A549 (cell line): ENCODE results near the gene VPS13A. TPM values are rescaled to one million over a fixed set of nuclear protein-coding genes. Genes with fewer than 3 reads are reported as not detected.

Source experiments
- ATAC-seq, 2 experiments: fragments of 200-7000 bp in 1 of 2; fragments of >200 bp in 1 of 2; cut with Nextera tagmentation in 1 of 2; cut with Tn5 transposase in 1 of 2; 3 replicates each; pipeline versions ENCODE4 v1.8.0 to v1.9.1; 2018 to 2020; ENCODE audit warnings: mild to moderate bottlenecking in 1 of 2, moderate library complexity in 1 of 2
- CTCF ChIA-PET: fragments of 300-600 bp; sonication (Branson Sonifier 250); formaldehyde crosslinking; extraction: SDS; loops from one replicate; lab custom pipeline; 2021; ENCODE audit warnings: antibody characterized with exemption, inconsistent platforms; lab: Yijun Ruan, JAX
- POLR2A ChIA-PET: fragments of 350-600 bp; formaldehyde crosslinking; extraction: SDS; loops from one replicate; lab custom pipeline; 2021; ENCODE audit warnings: antibody characterized with exemption, inconsistent platforms; lab: Yijun Ruan, JAX
- DNase-seq, 2 experiments: peaks; one replicate each; pipeline versions ENCODE4 v3.0.0 to v3.0.0-alpha.2; 2011 to 2016; ENCODE audit warnings: low read depth in 1 of 2, low spot score in 1 of 2
- FAIRE-seq: peaks from 2 replicates; lab custom pipeline; 2011; peaks lifted over from hg19 to GRCh38; lab: Jason Lieb, UNC
- H3K27ac ChIP-seq, 2 experiments: fragments of >200 bp; sonication (Bioruptor Twin); formaldehyde crosslinking; 3 replicates each; pipeline ENCODE4 v1.5.1; 2016 to 2017
- H3K4me1 ChIP-seq: fragments of >200 bp; sonication (Bioruptor Twin); formaldehyde crosslinking; 3 replicates; pipeline ENCODE4 v1.6.1; 2016
- H3K4me2 ChIP-seq: fragments of >200 bp; sonication (Bioruptor Twin); formaldehyde crosslinking; 3 replicates; pipeline ENCODE4 v1.6.1; 2016
- H3K4me3 ChIP-seq: fragments of >200 bp; sonication (Bioruptor Twin); formaldehyde crosslinking; 3 replicates; pipeline ENCODE4 v1.5.1; 2016
- H3K9me3 ChIP-seq: fragments of >200 bp; sonication (Bioruptor Twin); formaldehyde crosslinking; 3 replicates; pipeline ENCODE4 v1.6.1; 2016
- ATOH8 ChIP-seq: fragments of 250-450 bp; sonication (Bioruptor Pico); IDR thresholded peaks from 2 replicates; pipeline ENCODE4 v1.5.0; 2020; ENCODE audit warnings: low read depth, mild to moderate bottlenecking, moderate library complexity
- BHLHE40 ChIP-seq: IDR thresholded peaks from 2 replicates; pipeline ENCODE4 v1.6.1; 2012; ENCODE audit warnings: low read depth, low read length, inconsistent platforms
- CBX8 ChIP-seq: fragments of 200-600 bp; sonication (generic); IDR thresholded peaks from 2 replicates; pipeline ENCODE4 v1.6.1; 2016
- EHF ChIP-seq: fragments of 250-450 bp; sonication (Bioruptor Pico); IDR thresholded peaks from 2 replicates; pipeline ENCODE4 v1.5.0; 2020; ENCODE audit warnings: mild to moderate bottlenecking
- EHMT2 ChIP-seq: fragments of 200-600 bp; sonication (generic); IDR thresholded peaks from 2 replicates; pipeline ENCODE4 v1.6.1; 2016; ENCODE audit warnings: antibody characterized with exemption, low read depth, mild to moderate bottlenecking, moderate library complexity
- ELK1 ChIP-seq: fragments of 150-350 bp; IDR thresholded peaks from 2 replicates; pipeline ENCODE4 v1.6.1; 2014; ENCODE audit warnings: low read depth, mild to moderate bottlenecking, low read length
- FOSL2 ChIP-seq, 2 experiments: fragments of 450-650 bp in 1 of 2; fragments of >200 bp in 1 of 2; sonication (Bioruptor Twin) in 1 of 2; formaldehyde crosslinking; IDR thresholded peaks; 2 replicates each; pipeline versions ENCODE4 v1.5.0 to v1.6.1; 2016 to 2020; ENCODE audit warnings: mild to moderate bottlenecking in 1 of 2, moderate library complexity in 1 of 2
- FOXS1 ChIP-seq: fragments of 250-450 bp; sonication (Bioruptor Pico); IDR thresholded peaks from 2 replicates; pipeline ENCODE4 v1.5.0; 2020; ENCODE audit warnings: mild to moderate bottlenecking, moderate library complexity
- HDAC2 ChIP-seq: fragments of 200-600 bp; sonication (generic); IDR thresholded peaks from 2 replicates; pipeline ENCODE4 v1.6.1; 2016
- HMGXB4 ChIP-seq: fragments of 250-450 bp; sonication (Bioruptor Pico); IDR thresholded peaks from 2 replicates; pipeline ENCODE4 v1.5.0; 2021; ENCODE audit warnings: mild to moderate bottlenecking, moderate library complexity, borderline replicate concordance
- HOXA7 ChIP-seq: fragments of 250-450 bp; sonication (Bioruptor Pico); IDR thresholded peaks from 2 replicates; pipeline ENCODE4 v1.5.0; 2020; ENCODE audit warnings: mild to moderate bottlenecking, moderate library complexity
- JUN ChIP-seq, 2 experiments: fragments of >200 bp; sonication (Bioruptor Twin); formaldehyde crosslinking; IDR thresholded peaks; 2 replicates in 1 of 2; 3 replicates in 1 of 2; pipeline ENCODE4 v1.6.1; 2016 to 2017
- MAFK ChIP-seq: fragments of 450-650 bp; IDR thresholded peaks from 2 replicates; pipeline ENCODE4 v1.6.1; 2014; ENCODE audit not compliant: partially characterized antibody
- MYC ChIP-seq: IDR thresholded peaks from 2 replicates; pipeline ENCODE4 v1.6.1; 2012; ENCODE audit warnings: mild to moderate bottlenecking, inconsistent platforms, low read length, improper control_type of control experiment, borderline replicate concordance
- NPAS2 ChIP-seq: fragments of 250-450 bp; sonication (Bioruptor Pico); IDR thresholded peaks from 2 replicates; pipeline ENCODE4 v1.8.0; 2022; ENCODE audit warnings: mild to moderate bottlenecking, moderate library complexity, borderline replicate concordance
- NR3C1 ChIP-seq: fragments of >200 bp; sonication (Bioruptor Twin); formaldehyde crosslinking; IDR thresholded peaks from 3 replicates; pipeline ENCODE4 v1.6.1; 2017
- PBX3 ChIP-seq: IDR thresholded peaks from 2 replicates; pipeline ENCODE4 v1.6.1; 2012
- PHF8 ChIP-seq: fragments of 200-600 bp; sonication (generic); IDR thresholded peaks from 2 replicates; pipeline ENCODE4 v1.6.1; 2016; ENCODE audit warnings: low read depth, mild to moderate bottlenecking, antibody characterized with exemption, moderate library complexity, borderline replicate concordance
- RARB ChIP-seq: fragments of 250-450 bp; sonication (Bioruptor Pico); IDR thresholded peaks from 2 replicates; pipeline ENCODE4 v1.8.0; 2021; ENCODE audit warnings: mild to moderate bottlenecking, moderate library complexity
- RCOR1 ChIP-seq: fragments of 150-350 bp; IDR thresholded peaks from 2 replicates; pipeline ENCODE4 v1.6.1; 2014; ENCODE audit warnings: antibody characterized with exemption, low read length, low read depth
- RFX5 ChIP-seq: fragments of 450-650 bp; IDR thresholded peaks from 2 replicates; pipeline ENCODE4 v1.7.1; 2014; ENCODE audit warnings: antibody characterized with exemption, mild to moderate bottlenecking, moderate library complexity
- TFCP2L1 ChIP-seq: fragments of 250-450 bp; sonication (Bioruptor Pico); IDR thresholded peaks from 2 replicates; pipeline ENCODE4 v1.5.0; 2021; ENCODE audit warnings: mild to moderate bottlenecking
- USF2 ChIP-seq: fragments of 450-650 bp; IDR thresholded peaks from 2 replicates; pipeline ENCODE4 v1.6.1; 2014; ENCODE audit warnings: antibody characterized with exemption
- ZC3H11A ChIP-seq: fragments of 450-650 bp; IDR thresholded peaks from 2 replicates; pipeline ENCODE4 v1.6.1; 2014; ENCODE audit warnings: antibody characterized with exemption, mild to moderate bottlenecking
- ZNF302 ChIP-seq: fragments of 250-450 bp; sonication (Bioruptor Pico); IDR thresholded peaks from 2 replicates; pipeline ENCODE4 v1.9.0; 2021; ENCODE audit warnings: inconsistent platforms, mild to moderate bottlenecking, moderate library complexity
- ZSCAN20 ChIP-seq: fragments of 250-450 bp; sonication (Bioruptor Pico); IDR thresholded peaks from 2 replicates; pipeline ENCODE4 v1.8.0; 2022; ENCODE audit warnings: mild to moderate bottlenecking, moderate library complexity
- WGBS: methylation state at CpG from one replicate; pipeline ENCODE4 v1.1.6; 2017; ENCODE audit errors: missing lambda C conversion rate; 5-methylcytosine and 5-hydroxymethylcytosine counted together
- polyA plus RNA-seq, 4 experiments: library from polyadenylated mRNA; depleted of rRNA in 3 of 4; stranded (reverse); fragments of >200 nt; fragmentation: RNase III in 1 of 4; extraction: RNeasy Plus Mini Kit Qiagen cat#74134 plus additional on column Dnase treatment in 1 of 4; gene quantifications; 2 replicates in 3 of 4; 3 replicates in 1 of 4; pipeline ENCODE4 v1.2.3, GENCODE V29; 2011 to 2017

The VPS13A gene
- polyA plus RNA-seq, 2 of the 4 experiments (the other 2 are of a cell fraction): 12.3 to 66.6 TPM

- Histone ChIP-seq H3K4me2 (no peak overlapping the region), H3K9me3 (no peaks in the 10 kb centered on the region), H3K4me1 (peaks cover 14% of the 10 kb centered on the region; the same call in 2 of the 3 replicates), H3K27ac (no peak overlapping the region)
- ATAC-seq: no peak
- FAIRE-seq: no peak
- ChIA-PET CTCF (interaction anchor here (1.0 to 3.8 kb wide), 2 partner anchors 13 to 37 kb away, joined by 5 to 11 read pairs; no protein-coding TSS in a partner anchor), POLR2A (no interaction called here)
- 95% methylated on average over 2 of the region's 2 CpGs for WGBS
- TF ChIP-seq PHF8 (no peak), EHMT2 (no peak), ELK1 (no peak), RCOR1 (no peak), FOSL2 (IDR thresholded peaks at IDR 0.05) (no peak), FOSL2 (CRISPR knock-in tag; IDR thresholded peaks at IDR 0.05) (no peak), NPAS2 (CRISPR knock-in tag) (no peak), MAFK (no peak), NR3C1 (no peak)
- TF ChIP-seq, all 56 proteins: peak for 0
- DNase-seq: no peak
- H3K4me3 ChIP-seq: no peak overlapping the region
These were observed 243.3 kb downstream of the VPS13A start for GRCh38 chr9:77420641-77421040.

- WGBS: 96% methylated on average over 10 of the region's 10 CpGs
- Histone ChIP-seq H3K4me3 (no peak overlapping the region), H3K4me2 (no peak overlapping the region), H3K27ac (no peak overlapping the region), H3K4me1 (peaks cover 14% of the 10 kb centered on the region; the same call in 2 of the 3 replicates), H3K9me3 (no peaks in the 10 kb centered on the region)
- ChIA-PET POLR2A (no interaction called here), CTCF (interaction anchor here (0.6 to 4.7 kb wide), 2 partner anchors 12 to 739 kb away, joined by 3 to 36 read pairs; no protein-coding TSS in a partner anchor)
- no peak for ATAC-seq
- DNase-seq: no peak
- no peak for TF ChIP-seq ZC3H11A
- TF ChIP-seq JUN (IDR thresholded peaks at IDR 0.05): no peak
- TF ChIP-seq ATOH8: no peak
- no peak for TF ChIP-seq FOSL2 (IDR thresholded peaks at IDR 0.05)
- TF ChIP-seq FOSL2 (CRISPR knock-in tag; IDR thresholded peaks at IDR 0.05): no peak
- no peak for TF ChIP-seq HDAC2
- no peak for TF ChIP-seq FOXS1 (CRISPR knock-in tag)
- no peak for TF ChIP-seq ZSCAN20 (CRISPR knock-in tag)
- no peak for TF ChIP-seq MYC
- no peak for TF ChIP-seq BHLHE40
- TF ChIP-seq ZNF302 (CRISPR knock-in tag): no peak
- no peak for FAIRE-seq
These were observed 244.4 kb downstream of the VPS13A start for GRCh38 chr9:77421506-77422265.

- ChIA-PET POLR2A (no interaction called here), CTCF (interaction anchor here (0.6 to 4.7 kb wide), 3 partner anchors 11 to 680 kb away, joined by 3 to 36 read pairs (median 3); no protein-coding TSS in a partner anchor)
- no peak for ATAC-seq
- DNase-seq: no peak
- no peak overlapping the region for H3K27ac ChIP-seq
- no peak overlapping the region for H3K4me3 ChIP-seq
- no peaks in the 10 kb centered on the region for H3K9me3 ChIP-seq
- no peak overlapping the region for H3K4me2 ChIP-seq
- peaks cover 2% of the 10 kb centered on the region; the same call in 2 of the 3 replicates for H3K4me1 ChIP-seq
- 97% methylated on average over 3 of the region's 3 CpGs for WGBS
- FAIRE-seq: no peak
- TF ChIP-seq RARB (CRISPR knock-in tag): no peak
- TF ChIP-seq RFX5: no peak
- no peak for TF ChIP-seq NR3C1
- no peak for TF ChIP-seq USF2
- no peak for TF ChIP-seq CBX8
- no peak for TF ChIP-seq PBX3
- TF ChIP-seq HOXA7 (CRISPR knock-in tag): no peak
- no peak for TF ChIP-seq RCOR1
- TF ChIP-seq HDAC2: no peak
- no peak for TF ChIP-seq ZNF302 (CRISPR knock-in tag)
- no peak for TF ChIP-seq HMGXB4 (CRISPR knock-in tag)
- no peak for TF ChIP-seq ATOH8
- no peak for TF ChIP-seq EHF
- no peak for TF ChIP-seq TFCP2L1 (CRISPR knock-in tag)
These were observed 245.6 kb downstream of the VPS13A start for GRCh38 chr9:77422969-77423368.
